ENCODE data around the gene ZBTB45.

DNA sequence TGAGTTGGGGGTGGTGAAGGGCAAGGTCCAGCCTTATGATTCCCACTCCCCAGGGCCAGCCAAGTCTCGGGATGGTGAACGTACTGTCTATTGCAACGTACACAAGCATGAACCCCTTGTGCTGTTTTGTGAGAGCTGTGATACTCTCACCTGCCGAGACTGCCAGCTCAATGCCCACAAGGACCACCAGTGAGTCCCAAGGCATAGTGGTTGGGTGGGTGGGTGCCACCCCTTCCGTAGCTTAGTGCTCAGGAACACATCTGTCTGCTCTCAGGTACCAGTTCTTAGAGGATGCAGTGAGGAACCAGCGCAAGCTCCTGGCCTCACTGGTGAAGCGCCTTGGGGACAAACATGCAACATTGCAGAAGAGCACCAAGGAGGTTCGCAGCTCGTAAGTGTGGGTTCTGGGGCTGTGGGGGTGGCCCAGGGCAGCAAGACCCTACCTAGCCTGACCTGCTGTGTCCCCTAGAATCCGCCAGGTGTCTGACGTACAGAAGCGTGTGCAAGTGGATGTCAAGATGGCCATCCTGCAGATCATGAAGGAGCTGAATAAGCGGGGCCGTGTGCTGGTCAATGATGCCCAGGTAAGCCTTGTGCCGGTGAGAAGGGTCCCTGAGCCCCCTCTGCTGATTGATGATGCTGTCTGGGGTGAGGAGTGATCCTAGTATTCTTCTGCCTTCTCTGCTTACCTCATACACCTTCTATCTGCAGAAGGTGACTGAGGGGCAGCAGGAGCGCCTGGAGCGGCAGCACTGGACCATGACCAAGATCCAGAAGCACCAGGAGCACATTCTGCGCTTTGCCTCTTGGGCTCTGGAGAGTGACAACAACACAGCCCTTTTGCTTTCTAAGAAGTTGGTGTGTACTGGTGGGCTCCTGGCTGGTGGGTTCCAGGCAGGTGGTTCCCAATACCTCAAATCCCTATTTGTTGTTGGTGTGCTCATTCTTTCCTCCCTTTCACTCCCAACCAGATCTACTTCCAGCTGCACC, 28.0 kb upstream of the ZBTB45 start:
- TF ChIP-seq, protein P1, sequence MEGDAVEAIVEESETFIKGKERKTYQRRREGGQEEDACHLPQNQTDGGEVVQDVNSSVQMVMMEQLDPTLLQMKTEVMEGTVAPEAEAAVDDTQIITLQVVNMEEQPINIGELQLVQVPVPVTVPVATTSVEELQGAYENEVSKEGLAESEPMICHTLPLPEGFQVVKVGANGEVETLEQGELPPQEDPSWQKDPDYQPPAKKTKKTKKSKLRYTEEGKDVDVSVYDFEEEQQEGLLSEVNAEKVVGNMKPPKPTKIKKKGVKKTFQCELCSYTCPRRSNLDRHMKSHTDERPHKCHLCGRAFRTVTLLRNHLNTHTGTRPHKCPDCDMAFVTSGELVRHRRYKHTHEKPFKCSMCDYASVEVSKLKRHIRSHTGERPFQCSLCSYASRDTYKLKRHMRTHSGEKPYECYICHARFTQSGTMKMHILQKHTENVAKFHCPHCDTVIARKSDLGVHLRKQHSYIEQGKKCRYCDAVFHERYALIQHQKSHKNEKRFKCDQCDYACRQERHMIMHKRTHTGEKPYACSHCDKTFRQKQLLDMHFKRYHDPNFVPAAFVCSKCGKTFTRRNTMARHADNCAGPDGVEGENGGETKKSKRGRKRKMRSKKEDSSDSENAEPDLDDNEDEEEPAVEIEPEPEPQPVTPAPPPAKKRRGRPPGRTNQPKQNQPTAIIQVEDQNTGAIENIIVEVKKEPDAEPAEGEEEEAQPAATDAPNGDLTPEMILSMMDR (IDR thresholded peaks at IDR 0.05): no peak
- no peak for TF ChIP-seq EP300 (IDR thresholded peaks at IDR 0.05)
- TF ChIP-seq POLR2A (IDR thresholded peaks at IDR 0.05): no peak
- TF ChIP-seq POLR2AphosphoS5 (IDR thresholded peaks at IDR 0.05): no peak
